GM19467 (cell line): ENCODE measurements around the gene TIGD6.
"Not testable (repeated sequence)": the region's sequence is repeated elsewhere in the genome, so short reads cannot be mapped to it uniquely, and the experiment has no call there.

ENCODE experiments used
- ATAC-seq: cut with Tn5 transposase; IDR thresholded peaks from one replicate; pipeline ENCODE4 v1.9.1; 2021; ENCODE audit warnings: mild to moderate bottlenecking, moderate library complexity; ENCODE audit not compliant: unreplicated experiment

Gene TIGD6

GRCh38 chr5:149943177-149943949, 57.1 kb downstream of the TIGD6 start:
- ATAC-seq: not testable (repeated sequence)
